K562 (cell line): ENCODE measurements around the gene BDH2. TPM values are rescaled to one million over a fixed set of nuclear protein-coding genes. Genes with fewer than 3 reads are reported as not detected.

Experiments
- ATAC-seq: fragments of 200-7000 bp; cut with Tn5 transposase; 3 replicates; pipeline ENCODE4 v1.9.1; 2020; ENCODE audit warnings: moderate library complexity
- BruUV-seq: library from RNA; stranded (reverse); fragments of 400-500 nt; replicated peaks from 2 replicates; lab custom pipeline; 2021; lab: Mats Ljungman, UMichigan
- CTCF ChIA-PET: fragments of 300-600 bp; formaldehyde crosslinking; extraction: SDS; loops from one replicate; lab custom pipeline; 2021; ENCODE audit warnings: low intra/inter-chr PET ratio; lab: Yijun Ruan, JAX
- POLR2A ChIA-PET: fragments of 300-600, 350-650 bp; sonication (Branson Sonifier 250); formaldehyde crosslinking; extraction: SDS; loops from one replicate; lab custom pipeline; 2021; ENCODE audit warnings: antibody characterized with exemption, inconsistent platforms; lab: Yijun Ruan, JAX
- DNase-seq, 4 experiments: peaks; one replicate each; pipeline versions ENCODE4 v3.0.0 to v3.0.0-alpha.2; 2011 to 2018; ENCODE audit warnings: low spot score in 3 of 4, mixed read lengths in 3 of 4; ENCODE audit errors: extremely low read depth in 1 of 4
- FAIRE-seq: peaks from 2 replicates; lab custom pipeline; 2011; peaks lifted over from hg19 to GRCh38; lab: Jason Lieb, UNC
- H2AFZ ChIP-seq: 2 replicates; pipeline ENCODE4 v1.6.0; 2011; ENCODE audit warnings: low read depth, low read length, control low read depth, inconsistent platforms
- H3K27ac ChIP-seq: fragments of 200-600 bp; 3 replicates; pipeline ENCODE4 v1.8.0; 2011; ENCODE audit warnings: low read depth, mild to moderate bottlenecking, control low read depth, inconsistent platforms, low read length, moderate library complexity, mixed read lengths; ENCODE audit errors: extremely low read depth
- H3K27me3 ChIP-seq, 2 experiments: fragments of 300-600 bp in 1 of 2; 2 replicates in 1 of 2; 3 replicates in 1 of 2; pipeline versions ENCODE4 v1.6.0 to v1.8.0; 2011; ENCODE audit warnings: inconsistent platforms in 2 of 2, low read length in 2 of 2, mild to moderate bottlenecking in 1 of 2, mixed read lengths in 1 of 2, moderate library complexity in 1 of 2; ENCODE audit not compliant: control insufficient read depth in 2 of 2, insufficient read depth in 2 of 2
- H3K36me3 ChIP-seq: fragments of 300-600 bp; 3 replicates; pipeline ENCODE4 v1.8.0; 2011; ENCODE audit warnings: mild to moderate bottlenecking, low read length, inconsistent platforms; ENCODE audit not compliant: control insufficient read depth, insufficient read depth
- H3K4me1 ChIP-seq, 2 experiments: fragments of 200-600 bp in 1 of 2; replicated peaks in 1 of 2; 2 replicates in 1 of 2; 3 replicates in 1 of 2; pipeline versions ENCODE4 v1.5.1 to v1.8.0; 2011; ENCODE audit warnings: inconsistent platforms in 2 of 2, low read length in 2 of 2, mild to moderate bottlenecking in 1 of 2, mixed read lengths in 1 of 2, moderate library complexity in 1 of 2; ENCODE audit not compliant: control insufficient read depth in 2 of 2, insufficient read depth in 2 of 2
- H3K4me2 ChIP-seq: 2 replicates; pipeline ENCODE4 v1.6.1; 2011; ENCODE audit warnings: low read length, control low read depth, inconsistent platforms, mixed read lengths; ENCODE audit not compliant: insufficient read depth
- H3K4me3 ChIP-seq: fragments of 200-600 bp; sonication (generic), shearing (Covaris generic); 2 replicates; pipeline ENCODE4 v1.5.1; 2016; ENCODE audit warnings: control low read depth, inconsistent platforms
- H3K79me2 ChIP-seq: fragments of 200-600 bp; 3 replicates; pipeline ENCODE4 v1.8.0; 2011; ENCODE audit warnings: low read length, inconsistent platforms; ENCODE audit not compliant: control insufficient read depth, insufficient read depth
- H3K9ac ChIP-seq, 2 experiments: 2 replicates each; pipeline versions ENCODE4 v1.6.0 to v1.6.1; 2011; ENCODE audit warnings: low read depth in 2 of 2, low read length in 2 of 2, control low read depth in 1 of 2, inconsistent platforms in 1 of 2, mild to moderate bottlenecking in 1 of 2, mixed read lengths in 1 of 2; ENCODE audit not compliant: insufficient read depth in 1 of 2
- H3K9me1 ChIP-seq: one replicate; pipeline ENCODE4 v1.6.0; 2011; ENCODE audit warnings: inconsistent platforms, mild to moderate bottlenecking, low read length, moderate library complexity; ENCODE audit not compliant: control insufficient read depth, insufficient read depth
- H3K9me3 ChIP-seq: replicated peaks from 2 replicates; pipeline ENCODE4 v1.5.1; 2011; ENCODE audit warnings: low read depth, low read length, inconsistent platforms; ENCODE audit not compliant: control insufficient read depth, insufficient read depth
- H4K20me1 ChIP-seq: replicated peaks from 2 replicates; pipeline ENCODE4 v1.6.1; 2011; ENCODE audit warnings: low read length, inconsistent platforms, mixed read lengths; ENCODE audit not compliant: control insufficient read depth, insufficient read depth
- ARID2 ChIP-seq: fragments of 450-650 bp; IDR thresholded peaks from 2 replicates; pipeline ENCODE4 v1.6.1; 2017; ENCODE audit warnings: antibody characterized with exemption, mild to moderate bottlenecking
- ELF4 ChIP-seq: fragments of 450-650 bp; formaldehyde crosslinking; IDR thresholded peaks from 2 replicates; pipeline ENCODE4 v1.4.0; 2022; ENCODE audit warnings: missing genetic modification characterization
- HDAC6 ChIP-seq: IDR thresholded peaks from 2 replicates; pipeline ENCODE4 v1.6.1; 2012; ENCODE audit warnings: low read depth, mild to moderate bottlenecking, control low read depth, inconsistent platforms, low read length, moderate library complexity
- KLF16 ChIP-seq: IDR thresholded peaks from 2 replicates; pipeline ENCODE4 v1.6.1; 2016; ENCODE audit warnings: antibody characterized with exemption
- MBD2 ChIP-seq: sonication (generic); IDR thresholded peaks from 2 replicates; pipeline ENCODE4 v1.6.1; 2016; ENCODE audit warnings: low read depth, borderline replicate concordance
- ZBTB49 ChIP-seq: sonication (generic); formaldehyde crosslinking; IDR thresholded peaks from 2 replicates; pipeline ENCODE4 v1.8.0; 2022; ENCODE audit warnings: missing genetic modification reagents, mild to moderate bottlenecking, borderline replicate concordance
- ZNF239 ChIP-seq: fragments of 250-450 bp; sonication (Bioruptor Pico); IDR thresholded peaks from 2 replicates; pipeline ENCODE4 v1.4.0; 2020; ENCODE audit warnings: mild to moderate bottlenecking
- ZNF324 ChIP-seq: fragments of 250-450 bp; sonication (Bioruptor Pico); IDR thresholded peaks from 2 replicates; pipeline ENCODE4 v1.4.0; 2020; ENCODE audit warnings: mild to moderate bottlenecking
- WGBS: fragments of 100-300 bp; shearing (Covaris generic); methylation state at CpG from one replicate; pipeline ENCODE4 v1.1.6; 2016; ENCODE audit warnings: low coverage, mixed read lengths; ENCODE audit not compliant: insufficient coverage; ENCODE audit errors: missing lambda C conversion rate; 5-methylcytosine and 5-hydroxymethylcytosine counted together
- in situ Hi-C: fragments of 300-500 bp; cut with MboI; formaldehyde crosslinking; loops from 4 replicates; pipeline ENCODE4 v1.15.0; 2018; ENCODE audit warnings: inconsistent platforms, mixed read lengths
- intact Hi-C: fragments of 100-400 bp; cut with micrococcal nuclease; formaldehyde crosslinking; loops from 2 replicates; pipeline ENCODE4 v1.14.2; 2022
- polyA plus RNA-seq, 8 experiments: library from polyadenylated mRNA; depleted of rRNA in 4 of 8; stranded (reverse) in 5 of 8; unstranded in 3 of 8; fragments of >200 nt; fragmentation: Nextera tagmentation in 2 of 8; fragmentation: Illumina TruSeq in 1 of 8; extraction: Ambion mirVana in 2 of 8; extraction: Trizol in 1 of 8; gene quantifications; 2 replicates each; pipeline versions ENCODE4 v1.2.1 to v1.2.3, GENCODE V29; 2011 to 2014; ENCODE audit warnings: inconsistent platforms in 1 of 8, missing spikeins in 1 of 8
- total RNA-seq, 7 experiments: library from RNA; depleted of rRNA in 6 of 7; stranded (reverse); fragments of >200 nt in 6 of 7; fragmentation: Illumina TruSeq in 2 of 7; extraction: Trizol in 2 of 7; gene quantifications; 2 replicates each; pipeline versions ENCODE4 v1.2.1 to v1.2.3, GENCODE V29; 2011 to 2021; ENCODE audit warnings: low replicate concordance in 1 of 7

The BDH2 gene
- total and polyA plus RNA-seq, 9 of the 15 experiments (the other 6 are each of a cell fraction or from before 2014, with no cell fraction given): 4.9 to 17.9 (median 9.1) TPM

- Histone ChIP-seq H3K79me2 (no peaks in the 10 kb centered on the region), H3K4me1 (no peaks in the 10 kb centered on the region), H3K4me2 (no peak overlapping the region), H3K9me3 (no peaks in the 10 kb centered on the region), H4K20me1 (no peaks in the 10 kb centered on the region), H3K9ac (no peak overlapping the region), H3K9me1 (no peaks in the 10 kb centered on the region), H3K4me3 (no peak overlapping the region), H2AFZ (no peak overlapping the region), H3K27me3 (no peaks in the 10 kb centered on the region), H3K27ac (no peak overlapping the region), H3K36me3 (peaks cover 11% of the 10 kb centered on the region; the same call in 1 of the 3 replicates)
- in situ Hi-C loops (no loop called here), intact Hi-C loops (no loop called here)
- TF ChIP-seq MBD2 (no peak), ELF4 (no peak), ARID2 (no peak), KLF16 (no peak), ZBTB49 (no peak), ZNF324 (CRISPR knock-in tag) (no peak), HDAC6 (no peak), ZNF239 (no peak)
- FAIRE-seq: no peak
- 100% methylated on average over 2 of the region's 2 CpGs for WGBS
- BruUV-seq: no TSS peak
- ChIA-PET CTCF (no interaction called here), POLR2A (no interaction called here)
- ATAC-seq: no peak
- no peak for DNase-seq
Observed at GRCh38 chr4:103060453-103061148, 39.0 kb downstream of the BDH2 start.
